ENCODE measurements around the gene GCSH. TPM values are rescaled to one million over a fixed set of nuclear protein-coding genes. Genes with fewer than 3 reads are reported as not detected.
A peak's percentile ranks its signal among the peaks of the same experiment; 100 is the strongest.

GCSH gene
- 18.1 and 19.2 TPM in 2 replicates for total RNA-seq

DNA sequence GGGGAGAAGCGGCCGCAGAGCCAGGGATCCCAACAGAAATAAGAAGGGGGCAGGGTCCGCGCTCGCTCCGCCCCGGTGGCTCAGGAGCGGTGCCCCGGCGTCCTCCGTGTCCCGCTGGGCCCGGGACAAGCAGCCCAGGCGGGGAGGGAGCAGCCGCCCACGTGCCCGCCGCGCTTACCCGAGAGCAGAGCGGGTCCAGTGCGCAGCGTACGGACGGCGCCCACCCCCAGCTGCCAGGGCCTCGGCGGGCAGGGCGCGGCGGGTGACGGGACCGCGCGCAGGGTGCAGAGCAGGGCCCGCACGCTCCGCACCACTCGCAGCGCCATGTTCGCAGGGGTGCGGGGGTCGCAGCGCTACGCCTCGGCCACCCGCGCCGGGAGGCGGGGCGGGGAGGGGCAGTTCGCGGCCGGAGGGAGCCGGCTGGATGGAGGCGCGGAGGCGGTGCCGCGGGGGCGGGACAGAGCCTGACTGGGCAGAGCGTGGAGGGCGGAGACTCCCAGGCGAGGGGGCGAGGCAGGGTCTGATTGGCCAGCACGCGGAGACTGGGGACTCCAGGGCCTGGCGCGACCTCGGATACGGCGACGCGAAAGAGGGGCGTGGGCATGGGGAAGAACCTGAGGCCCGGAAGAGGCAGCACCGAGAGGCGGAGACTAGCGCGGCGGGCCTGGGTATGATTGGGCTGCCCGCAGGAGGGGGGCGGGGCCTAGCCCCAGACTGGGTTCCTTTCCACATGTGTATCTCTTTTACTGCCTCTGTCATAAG is at the start of gene GCSH:
Gene GCSH (minus strand): TSS at position 443 of the 762 bp plus-strand sequence. CDS start 117 bp downstream, at position 326.
- TF ChIP-seq, protein P1, sequence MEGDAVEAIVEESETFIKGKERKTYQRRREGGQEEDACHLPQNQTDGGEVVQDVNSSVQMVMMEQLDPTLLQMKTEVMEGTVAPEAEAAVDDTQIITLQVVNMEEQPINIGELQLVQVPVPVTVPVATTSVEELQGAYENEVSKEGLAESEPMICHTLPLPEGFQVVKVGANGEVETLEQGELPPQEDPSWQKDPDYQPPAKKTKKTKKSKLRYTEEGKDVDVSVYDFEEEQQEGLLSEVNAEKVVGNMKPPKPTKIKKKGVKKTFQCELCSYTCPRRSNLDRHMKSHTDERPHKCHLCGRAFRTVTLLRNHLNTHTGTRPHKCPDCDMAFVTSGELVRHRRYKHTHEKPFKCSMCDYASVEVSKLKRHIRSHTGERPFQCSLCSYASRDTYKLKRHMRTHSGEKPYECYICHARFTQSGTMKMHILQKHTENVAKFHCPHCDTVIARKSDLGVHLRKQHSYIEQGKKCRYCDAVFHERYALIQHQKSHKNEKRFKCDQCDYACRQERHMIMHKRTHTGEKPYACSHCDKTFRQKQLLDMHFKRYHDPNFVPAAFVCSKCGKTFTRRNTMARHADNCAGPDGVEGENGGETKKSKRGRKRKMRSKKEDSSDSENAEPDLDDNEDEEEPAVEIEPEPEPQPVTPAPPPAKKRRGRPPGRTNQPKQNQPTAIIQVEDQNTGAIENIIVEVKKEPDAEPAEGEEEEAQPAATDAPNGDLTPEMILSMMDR (IDR thresholded peaks at IDR 0.05; ENCODE audit: extremely low read depth, low read depth, low read length), result no peak
- peaks cover 32% of the 10 kb centered on the region for H3K79me2 ChIP-seq (ENCODE audit: insufficient read depth, low read length)
- H4K20me1 ChIP-seq (ENCODE audit: insufficient read depth, low read length), result peaks cover 2% of the 10 kb centered on the region
- H3K27ac ChIP-seq (ENCODE audit: low read depth, low read length), result peak within 1 kb of the TSS; percentile 37
- H3K4me2 ChIP-seq (ENCODE audit: insufficient read depth, low read length), result peak within 1 kb of the TSS; percentile 85
- peak within 1 kb of the TSS; percentile 88 for H3K4me3 ChIP-seq (ENCODE audit: insufficient read depth, low read length)
- no peaks in the 10 kb centered on the region for H3K9me3 ChIP-seq (ENCODE audit: low read depth, low read length)
- H3K4me1 ChIP-seq (ENCODE audit: insufficient read depth, low read length), result peaks cover 4% of the 10 kb centered on the region
- peak; percentile 98 for DNase-seq (ENCODE audit: insufficient read length, low spot score, missing footprints)
- H3K36me3 ChIP-seq (ENCODE audit: insufficient read depth, low read length), result no peaks in the 10 kb centered on the region
- H3K27me3 ChIP-seq (ENCODE audit: insufficient read depth, low read length), result no peaks in the 10 kb centered on the region
- H2AFZ ChIP-seq (ENCODE audit: low read length), result peak within 1 kb of the TSS; percentile 93

DNA sequence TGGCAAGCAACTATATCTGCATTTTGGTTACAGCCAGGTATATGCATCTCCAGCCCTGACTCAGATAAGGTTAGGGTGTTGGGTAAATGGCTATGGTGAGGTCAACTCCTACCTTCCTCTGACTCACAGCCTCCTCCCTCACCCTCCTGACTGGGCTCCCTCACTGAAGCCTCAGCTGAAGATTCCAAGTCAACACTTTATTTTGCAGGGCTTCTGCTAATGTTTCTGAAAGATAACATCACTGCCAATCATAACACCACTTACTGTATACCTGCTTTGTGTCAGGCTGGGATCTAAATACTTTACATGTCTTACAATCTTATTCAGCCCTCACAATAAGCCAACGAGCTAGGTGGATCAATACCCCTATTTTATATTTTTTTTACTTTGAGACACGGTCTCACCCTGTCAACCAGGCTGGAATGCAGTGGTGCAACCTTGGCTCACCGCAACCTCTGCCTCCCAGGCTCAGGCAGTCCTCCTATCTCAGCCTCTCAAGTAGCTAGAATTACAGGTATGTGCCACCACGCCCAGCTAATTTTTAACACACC is 47.8 kb upstream of the GCSH start:
- H3K9me3 ChIP-seq (ENCODE audit: low read depth, low read length), result no peaks in the 10 kb centered on the region
- H3K27me3 ChIP-seq (ENCODE audit: insufficient read depth, low read length), result peaks cover 5% of the 10 kb centered on the region
- no peaks in the 10 kb centered on the region for H3K79me2 ChIP-seq (ENCODE audit: insufficient read depth, low read length)
- TF ChIP-seq, protein P1 (IDR thresholded peaks at IDR 0.05; ENCODE audit: extremely low read depth, low read depth, low read length), result no peak
- no peaks in the 10 kb centered on the region for H3K36me3 ChIP-seq (ENCODE audit: insufficient read depth, low read length)
- H3K4me3 ChIP-seq (ENCODE audit: insufficient read depth, low read length), result no peak overlapping the region
- no peak overlapping the region for H2AFZ ChIP-seq (ENCODE audit: low read length)
- no peaks in the 10 kb centered on the region for H4K20me1 ChIP-seq (ENCODE audit: insufficient read depth, low read length)
- H3K27ac ChIP-seq (ENCODE audit: low read depth, low read length), result no peak overlapping the region
- DNase-seq (ENCODE audit: insufficient read length, low spot score, missing footprints), result no peak
- no peak overlapping the region for H3K4me2 ChIP-seq (ENCODE audit: insufficient read depth, low read length)
- H3K4me1 ChIP-seq (ENCODE audit: insufficient read depth, low read length), result no peaks in the 10 kb centered on the region

- no peaks in the 10 kb centered on the region for H4K20me1 ChIP-seq (ENCODE audit: insufficient read depth, low read length)
- H3K4me2 ChIP-seq (ENCODE audit: insufficient read depth, low read length), result no peak overlapping the region
- no peaks in the 10 kb centered on the region for H3K79me2 ChIP-seq (ENCODE audit: insufficient read depth, low read length)
- H3K4me3 ChIP-seq (ENCODE audit: insufficient read depth, low read length), result no peak overlapping the region
- TF ChIP-seq, protein P1 (IDR thresholded peaks at IDR 0.05; ENCODE audit: extremely low read depth, low read depth, low read length), result no peak
- no peak for DNase-seq (ENCODE audit: insufficient read length, low spot score, missing footprints)
- peaks cover 5% of the 10 kb centered on the region for H3K27me3 ChIP-seq (ENCODE audit: insufficient read depth, low read length)
- no peaks in the 10 kb centered on the region for H3K9me3 ChIP-seq (ENCODE audit: low read depth, low read length)
- no peaks in the 10 kb centered on the region for H3K36me3 ChIP-seq (ENCODE audit: insufficient read depth, low read length)
- no peaks in the 10 kb centered on the region for H3K4me1 ChIP-seq (ENCODE audit: insufficient read depth, low read length)
- H3K27ac ChIP-seq (ENCODE audit: low read depth, low read length), result no peak overlapping the region
- no peak overlapping the region for H2AFZ ChIP-seq (ENCODE audit: low read length)
Measured at GRCh38 chr16:81142864-81143263, 46.7 kb upstream of the GCSH start.
